ENCODE data around the gene NAA25. TPM values are rescaled to one million over a fixed set of nuclear protein-coding genes. Genes with fewer than 3 reads are reported as not detected.

NAA25 gene
- total and polyA plus RNA-seq, 2 of the 4 experiments (the other 2 are of a cell fraction) = 10.3 to 25.5 TPM

DNA sequence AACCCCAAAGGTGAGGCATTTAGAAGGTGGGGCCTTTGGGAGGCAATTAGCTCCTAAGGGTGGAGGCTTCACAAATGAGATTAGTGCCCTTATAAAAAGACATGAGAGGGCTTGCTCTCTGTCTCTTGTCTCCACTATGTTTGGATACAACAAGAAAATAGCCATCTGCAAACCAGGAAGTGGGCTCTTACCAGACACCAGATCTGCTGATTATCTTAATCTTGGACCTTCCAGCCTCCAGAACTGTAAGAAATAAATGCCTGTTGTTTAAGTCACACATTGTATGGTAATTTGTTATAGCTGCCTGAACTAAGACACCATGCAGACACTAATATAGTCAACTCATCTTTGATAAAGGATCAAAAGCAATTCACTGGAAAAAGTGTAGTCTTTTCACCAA, 130.0 kb downstream of the NAA25 start:
- Histone ChIP-seq H3K4me1 (ENCODE audit: control insufficient read depth, insufficient read depth, low read length) (peaks cover 2% of the 10 kb centered on the region; the same call in 1 of the 2 replicates), H4K20me1 (ENCODE audit: insufficient read depth, low read length) (no peaks in the 10 kb centered on the region), H2BK5ac (ENCODE audit: low read depth, low read length, poor library complexity, severe bottlenecking) (no peak overlapping the region), H3K4me2 (ENCODE audit: low read depth, low read length) (no peak overlapping the region), H3K9ac (ENCODE audit: low read depth, low read length) (no peak overlapping the region), H3K4me3 (ENCODE audit: insufficient read depth, low read depth, low read length) (no peak overlapping the region), H4K91ac (ENCODE audit: insufficient read depth, low read depth, low read length) (no peak overlapping the region), H2AFZ (replicated peaks; ENCODE audit: low read length, poor library complexity) (no peak overlapping the region), H2AK9ac (replicated peaks; ENCODE audit: low read depth, low read length, poor library complexity) (no peak overlapping the region), H4K8ac (ENCODE audit: low read depth in 2 of 2, low read length in 2 of 2) (no peak overlapping the region), H3K27ac (ENCODE audit: insufficient read depth, low read length) (no peak overlapping the region), H3K4ac (ENCODE audit: low read depth, low read length) (no peak overlapping the region), H2BK15ac (ENCODE audit: low read depth, low read length) (no peak overlapping the region), H2BK20ac (ENCODE audit: low read depth, low read length) (no peak overlapping the region), H3K79me1 (ENCODE audit: low read depth in 1 of 2, low read length in 2 of 2) (no peaks in the 10 kb centered on the region), H2AK5ac (ENCODE audit: low read depth, low read length) (no peak overlapping the region), H3K9me3 (ENCODE audit: control insufficient read depth, insufficient read depth, low read length) (no peaks in the 10 kb centered on the region), H3K9me1 (ENCODE audit: insufficient read depth, low read length) (no peaks in the 10 kb centered on the region), H3K56ac (ENCODE audit: extremely low read depth, insufficient read depth, low read length) (no peak overlapping the region), H3K18ac (ENCODE audit: low read depth, low read length) (no peak overlapping the region), H3K36me3 (ENCODE audit: control insufficient read depth, insufficient read depth, low read length) (no peaks in the 10 kb centered on the region), H3K14ac (replicated peaks; ENCODE audit: low read depth, low read length) (no peak overlapping the region), H4K5ac (ENCODE audit: low read depth, low read length) (no peak overlapping the region), H3K23ac (ENCODE audit: low read depth, low read length) (no peak overlapping the region), H3K27me3 (ENCODE audit: control insufficient read depth, insufficient read depth, low read length) (no peaks in the 10 kb centered on the region), H2BK120ac (ENCODE audit: low read depth, low read length) (no peak overlapping the region)
- no TSS peak for BruUV-seq (replicated peaks)
- CTCF ChIA-PET = no interaction called here
- intact Hi-C loops (cut with micrococcal nuclease) = no loop called here
- no peak for ATAC-seq (ENCODE audit: low read depth)
- dilution Hi-C loops (cut with HindIII; ENCODE audit: low sequenced_read_pairs, unreplicated experiment) = no loop called here
- no peak for TF ChIP-seq SMC3 (IDR thresholded peaks at IDR 0.05; ENCODE audit: low read depth, low read length)
- no peak for TF ChIP-seq MXI1 (IDR thresholded peaks at IDR 0.05; ENCODE audit: borderline replicate concordance, low read depth, low read length)
- TF ChIP-seq, protein P1, sequence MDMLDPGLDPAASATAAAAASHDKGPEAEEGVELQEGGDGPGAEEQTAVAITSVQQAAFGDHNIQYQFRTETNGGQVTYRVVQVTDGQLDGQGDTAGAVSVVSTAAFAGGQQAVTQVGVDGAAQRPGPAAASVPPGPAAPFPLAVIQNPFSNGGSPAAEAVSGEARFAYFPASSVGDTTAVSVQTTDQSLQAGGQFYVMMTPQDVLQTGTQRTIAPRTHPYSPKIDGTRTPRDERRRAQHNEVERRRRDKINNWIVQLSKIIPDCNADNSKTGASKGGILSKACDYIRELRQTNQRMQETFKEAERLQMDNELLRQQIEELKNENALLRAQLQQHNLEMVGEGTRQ (IDR thresholded peaks at IDR 0.05; ENCODE audit: low read depth, low read length) = no peak
- no peak for TF ChIP-seq BHLHE40 (IDR thresholded peaks at IDR 0.05; ENCODE audit: low read depth, low read length)
- TF ChIP-seq RFX5 (IDR thresholded peaks at IDR 0.05; ENCODE audit: low read depth, low read length) = no peak
- POLR2A ChIA-PET (ENCODE audit: unreplicated experiment) = no interaction called here
- in situ Hi-C loops (cut with MboI; ENCODE audit: low sequenced_read_pairs) = no loop called here
- DNase-seq = no peak

All from IMR-90 (cell line).